Glomerular visceral epithelial cell (primary cell): ENCODE measurements around the gene ASCC3.
"Not testable (repeated sequence)": the region's sequence is repeated elsewhere in the genome, so short reads cannot be mapped to it uniquely, and the experiment has no call there.

Experiments used
- DNase-seq: peaks from one replicate; pipeline ENCODE4 v3.0.0-alpha.2; 2016; ENCODE audit errors: extremely low spot score

The ASCC3 gene

DNA sequence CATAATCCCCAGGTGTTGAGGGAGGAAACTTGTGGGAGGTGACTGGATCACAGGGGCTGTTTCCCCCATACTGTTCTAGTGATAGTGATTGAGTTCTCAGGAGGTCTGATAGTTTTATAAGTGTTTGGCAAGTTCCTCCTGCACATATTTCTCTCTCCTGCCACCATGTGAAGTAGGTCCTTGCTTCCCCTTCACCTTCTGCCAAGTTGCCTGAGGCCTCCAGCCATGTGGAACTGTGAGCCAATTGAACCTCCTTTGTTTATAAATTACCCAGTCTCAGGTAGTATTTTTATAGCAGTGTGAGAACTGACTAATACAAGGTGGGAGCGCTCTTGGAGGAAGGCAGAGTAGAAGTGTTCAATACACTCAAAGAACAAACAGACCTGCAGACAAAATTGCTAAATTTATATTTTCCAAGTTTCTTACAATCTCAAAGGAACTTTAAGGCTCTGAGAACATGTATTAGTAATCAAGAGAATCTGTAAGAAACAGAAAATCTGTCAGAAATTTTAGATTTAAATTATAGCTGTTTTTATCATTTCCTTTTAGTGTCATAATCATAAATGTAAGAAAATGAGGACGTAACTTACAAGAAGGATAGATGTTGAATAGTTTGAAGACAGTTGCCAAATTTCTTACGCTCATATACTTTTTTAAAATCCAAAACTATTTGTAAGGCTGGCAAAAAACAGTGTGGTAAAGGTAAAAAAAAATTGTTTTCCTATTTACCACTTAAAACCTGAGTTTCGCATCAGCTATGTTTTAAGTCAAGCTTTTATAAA, 77.7 kb downstream of the ASCC3 start:
- DNase-seq, result no peak

DNA sequence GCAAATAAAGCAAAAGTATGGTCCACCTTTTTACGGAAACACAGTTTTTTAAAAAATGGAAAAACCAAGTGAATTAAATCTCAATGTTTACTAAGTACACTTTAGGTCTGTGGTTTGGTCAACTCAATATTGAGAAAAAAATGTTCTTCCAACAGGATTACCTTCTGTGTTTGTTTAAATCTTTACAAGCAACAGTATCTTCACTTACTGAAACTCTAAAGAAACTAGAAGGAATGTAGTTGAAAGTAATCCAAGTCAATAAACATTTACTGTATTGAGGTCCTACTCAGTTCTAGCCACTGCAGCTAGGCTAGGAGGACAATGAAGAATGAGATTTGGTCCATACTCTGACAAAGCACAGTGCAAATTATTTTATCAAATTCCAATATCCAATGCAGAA, 80.1 kb downstream of the ASCC3 start:
- DNase-seq, result no peak

DNA sequence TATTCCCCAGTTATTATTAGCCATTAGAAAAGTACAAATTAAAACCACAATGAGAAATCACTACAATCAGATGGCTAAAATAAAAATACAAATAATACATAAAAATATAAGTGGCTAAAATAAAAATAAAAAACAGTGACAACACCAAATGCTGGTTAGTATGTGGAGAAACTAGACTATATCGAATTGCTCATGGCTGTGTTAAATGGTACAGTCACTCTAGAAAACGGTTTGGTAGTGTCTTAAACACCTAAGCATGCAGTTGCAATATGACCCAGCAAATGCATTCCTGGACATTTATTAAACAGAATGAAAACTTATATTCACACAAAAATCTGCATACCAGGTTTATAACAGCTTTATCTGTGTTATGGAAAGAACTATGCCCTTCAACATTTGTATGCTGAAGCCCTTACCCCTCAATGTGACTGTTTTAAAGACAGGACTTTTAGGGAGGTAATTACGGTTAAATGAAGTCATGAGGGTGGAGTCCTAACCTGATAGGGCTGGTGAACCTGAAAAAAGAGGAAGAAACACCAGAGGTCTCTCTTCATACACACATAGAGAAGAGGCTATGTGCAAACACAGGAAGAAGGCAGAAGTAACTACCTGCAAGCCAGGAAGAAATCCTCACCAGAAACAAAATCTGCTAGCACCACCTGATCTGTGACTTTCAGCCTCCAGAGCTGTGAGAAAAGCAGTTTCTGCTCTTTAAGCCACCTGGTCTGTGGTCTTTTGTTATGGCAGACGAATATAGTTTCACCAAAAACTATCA, 84.9 kb downstream of the ASCC3 start:
- DNase-seq, result no peak

DNA sequence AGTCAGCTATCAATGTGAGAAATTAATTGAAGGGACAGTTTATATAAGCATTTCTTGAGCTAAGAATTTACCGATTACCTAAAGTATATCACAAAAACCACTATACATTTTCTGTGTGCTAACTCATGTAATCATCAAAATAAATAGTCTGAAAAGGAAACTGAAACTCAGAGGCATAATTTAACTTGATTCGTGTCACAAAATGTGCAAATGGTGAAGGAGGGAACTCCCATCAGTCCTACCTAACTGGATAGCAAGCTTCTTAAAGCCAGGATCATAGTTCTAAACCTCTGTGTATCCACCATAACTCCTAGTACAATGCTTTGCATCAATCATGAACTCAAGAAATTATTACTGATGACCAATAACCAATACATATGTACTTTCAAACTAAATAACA, 91.0 kb downstream of the ASCC3 start:
- no peak for DNase-seq

DNA sequence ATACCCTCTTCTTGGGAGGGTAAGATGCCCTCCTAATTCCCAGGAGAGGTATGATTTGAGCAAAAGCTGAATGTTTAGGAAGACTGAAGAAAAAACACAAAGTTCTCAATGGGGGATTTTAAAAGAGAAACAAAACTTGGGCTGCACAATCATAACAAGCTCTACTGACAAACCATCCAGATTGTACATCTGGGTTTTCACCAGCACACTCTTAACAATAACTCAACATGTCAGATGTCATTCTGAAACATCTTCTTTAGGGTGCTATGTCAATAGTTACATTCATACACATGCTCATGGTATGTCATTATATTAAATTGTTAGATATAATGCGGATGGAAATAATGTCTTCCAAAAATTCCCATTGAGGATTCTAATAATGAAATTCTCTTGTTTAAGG, 95.1 kb downstream of the ASCC3 start:
- no peak for DNase-seq

DNA sequence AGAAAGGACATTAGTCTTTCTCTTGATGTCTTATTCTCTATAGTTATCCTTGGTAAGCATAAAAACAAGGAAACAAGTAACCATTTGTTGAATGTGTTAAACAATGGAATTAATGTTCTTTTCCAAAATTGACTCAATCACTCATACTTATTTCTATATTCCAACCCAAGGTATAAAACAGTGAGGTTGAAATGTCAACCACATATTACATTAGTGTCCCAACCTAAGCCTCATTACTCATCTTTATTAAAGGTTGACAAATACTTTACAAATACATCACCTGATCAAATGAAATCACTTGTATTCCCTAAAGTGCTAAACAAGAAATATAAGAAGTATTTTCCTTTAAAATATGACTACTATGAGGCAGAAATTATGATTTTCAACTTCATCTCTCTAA, 100.5 kb downstream of the ASCC3 start:
- no peak for DNase-seq

DNA sequence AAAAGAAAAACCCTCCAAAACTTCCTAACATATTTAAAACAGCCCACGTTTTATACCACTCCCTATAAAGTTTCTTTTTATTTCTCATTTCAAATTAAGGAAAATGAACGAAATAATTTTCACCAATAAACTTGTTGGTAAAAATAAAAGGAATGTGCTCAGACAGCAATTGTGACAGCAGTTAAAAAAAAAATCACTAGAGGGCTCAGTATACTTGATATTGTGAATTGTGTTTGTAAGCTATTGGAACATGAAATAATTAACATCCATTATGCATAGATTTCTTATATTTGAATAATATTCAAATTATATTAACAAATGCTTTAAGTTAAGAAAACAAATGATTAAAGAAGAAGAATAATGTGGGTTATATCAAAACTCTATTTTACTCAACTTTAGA, 105.5 kb downstream of the ASCC3 start:
- DNase-seq, result no peak

DNA sequence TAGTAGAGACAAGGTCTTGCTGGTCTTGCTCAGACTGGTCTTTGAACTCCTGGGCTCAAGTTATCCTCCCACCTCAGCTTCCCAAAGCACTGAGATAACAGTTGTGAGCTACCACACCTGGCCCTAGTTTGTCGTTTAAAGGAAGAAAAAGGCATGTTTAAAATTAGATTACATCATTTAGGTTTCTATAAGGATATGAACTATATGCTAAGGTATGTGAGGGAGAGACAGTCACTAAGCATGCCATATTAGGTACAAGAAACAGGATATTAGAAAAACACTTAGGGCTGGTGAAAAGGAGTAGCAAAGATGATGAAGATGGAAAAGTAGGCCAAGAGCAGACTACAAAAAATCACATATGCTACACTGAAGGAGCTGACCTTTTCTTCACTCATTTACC, 106.4 kb downstream of the ASCC3 start:
- DNase-seq, result no peak

DNA sequence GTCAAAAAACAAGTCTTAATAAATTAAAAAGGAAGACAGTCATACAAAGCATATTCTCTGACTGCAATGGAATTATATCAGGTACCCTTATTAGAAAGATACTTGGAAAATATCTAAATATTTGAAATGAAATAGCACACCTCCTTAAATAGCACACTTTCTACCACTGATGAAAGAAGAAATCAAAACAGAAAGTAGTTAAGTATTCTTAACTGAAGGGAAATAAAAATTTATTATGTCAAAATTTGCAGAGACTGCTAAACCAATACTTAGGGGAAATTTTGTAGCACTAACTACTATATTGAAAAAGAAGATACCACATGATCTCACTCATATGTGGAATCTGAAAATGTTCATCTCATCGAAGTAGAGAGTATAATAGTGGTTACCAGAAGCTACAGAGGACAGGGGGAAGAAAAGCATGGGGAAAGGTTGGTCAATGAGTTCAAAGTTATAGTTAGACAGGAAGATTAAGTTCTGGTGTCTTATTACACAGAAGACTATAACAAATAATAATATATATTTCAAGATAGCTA, 112.2 kb downstream of the ASCC3 start:
- no peak for DNase-seq

DNA sequence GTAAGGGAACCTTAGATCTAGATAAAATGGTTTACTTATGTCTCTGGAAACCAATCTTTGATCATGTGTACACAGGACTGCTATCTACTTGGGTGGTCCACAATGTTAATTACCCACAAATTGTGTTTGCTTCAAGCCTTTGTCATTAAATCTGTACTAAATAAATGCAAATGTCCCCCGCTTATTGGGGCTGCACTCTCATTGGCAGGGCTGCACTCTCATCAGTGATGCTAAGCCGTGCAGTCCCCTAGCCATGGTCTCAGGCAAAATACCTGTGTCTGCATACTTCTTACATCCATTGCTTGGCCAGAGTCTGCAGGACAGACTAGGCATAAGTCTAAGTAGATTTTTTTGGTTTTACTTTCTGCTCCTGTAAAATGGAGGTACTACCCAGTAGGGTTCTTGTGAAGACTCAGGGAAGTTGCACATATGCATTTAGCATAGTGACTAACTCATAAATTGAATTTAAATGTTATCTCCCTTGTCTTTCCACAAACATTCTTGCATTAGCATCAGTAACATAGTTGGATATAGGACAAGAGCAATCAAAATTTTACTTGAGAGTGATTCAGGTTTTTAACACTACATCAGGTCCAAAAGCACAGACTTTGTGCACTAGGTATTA, 117.4 kb downstream of the ASCC3 start:
- no peak for DNase-seq

DNA sequence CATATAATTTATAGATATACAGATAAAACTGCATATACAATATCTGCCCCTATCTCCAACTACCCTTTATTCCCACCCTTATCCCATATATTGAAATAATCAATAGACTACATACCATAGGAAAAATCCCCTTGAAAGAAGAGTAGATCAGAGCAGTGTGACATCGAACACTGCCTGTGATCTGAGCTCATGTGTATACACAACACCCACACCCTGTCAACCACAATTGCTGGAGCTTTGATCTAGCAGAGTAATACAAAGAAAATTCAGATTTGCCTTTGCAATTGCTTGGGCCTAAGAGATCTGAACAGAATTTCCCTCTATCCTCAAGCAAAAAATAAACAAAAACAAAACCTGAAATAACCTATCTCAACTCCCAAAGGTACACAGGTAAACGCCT, 119.3 kb downstream of the ASCC3 start:
- no peak for DNase-seq

DNA sequence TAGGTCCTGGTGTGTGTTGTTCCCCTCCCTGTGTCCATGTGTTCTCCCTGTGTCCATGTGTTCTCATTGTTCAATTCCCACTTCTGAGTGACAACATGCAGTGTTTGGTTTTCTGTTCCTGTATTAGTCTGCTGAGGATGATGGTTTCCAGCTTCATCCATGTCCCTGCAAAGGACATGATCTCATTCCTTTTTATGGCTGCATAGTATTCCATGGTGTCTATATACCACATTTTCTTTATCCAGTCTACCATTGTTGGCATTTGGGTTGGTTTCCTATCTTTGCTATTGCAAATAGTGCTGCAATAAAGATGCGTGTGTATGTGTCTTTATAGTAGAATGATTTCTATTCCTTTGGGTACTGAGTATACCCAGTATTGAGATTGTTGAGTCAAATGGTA, 122.7 kb downstream of the ASCC3 start:
- DNase-seq, result not testable (repeated sequence)

DNA sequence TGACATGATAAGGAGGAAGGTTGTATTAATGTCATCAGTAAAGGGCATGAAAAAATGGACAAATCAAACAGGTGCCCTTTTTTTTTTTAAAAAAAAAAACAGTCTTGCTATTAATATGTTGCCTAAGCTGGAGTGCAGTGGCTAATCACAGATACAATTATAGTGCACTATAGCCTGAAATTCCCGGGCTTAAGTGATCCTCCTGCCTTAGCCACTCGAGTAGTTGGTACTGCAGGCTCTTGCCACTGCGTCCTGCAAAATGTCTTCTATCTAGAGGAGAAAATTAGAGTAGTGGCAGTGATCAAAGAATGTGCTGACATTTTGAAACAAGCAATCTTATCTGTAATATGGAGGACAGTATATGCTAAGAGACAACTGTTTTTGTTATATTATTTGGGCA, 127.7 kb downstream of the ASCC3 start:
- DNase-seq, result no peak

DNA sequence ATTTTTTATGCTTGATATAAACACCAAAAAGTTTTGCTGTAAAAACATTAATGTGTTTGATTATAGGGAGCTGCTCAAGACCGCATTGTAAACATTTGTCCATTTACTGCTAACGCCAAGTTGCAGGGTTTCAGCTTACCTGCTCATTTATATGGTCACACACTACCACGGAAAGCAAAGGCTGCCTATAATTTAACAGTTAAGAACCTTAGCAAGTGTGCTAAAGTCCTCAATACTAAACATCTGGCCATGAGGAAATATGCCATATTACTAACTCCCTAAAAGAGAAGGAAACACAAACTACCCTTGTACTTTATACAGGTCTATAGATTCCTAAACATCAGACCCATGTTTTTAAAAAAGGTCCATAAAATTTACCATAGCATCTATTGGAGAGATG, 129.5 kb downstream of the ASCC3 start:
- no peak for DNase-seq

DNA sequence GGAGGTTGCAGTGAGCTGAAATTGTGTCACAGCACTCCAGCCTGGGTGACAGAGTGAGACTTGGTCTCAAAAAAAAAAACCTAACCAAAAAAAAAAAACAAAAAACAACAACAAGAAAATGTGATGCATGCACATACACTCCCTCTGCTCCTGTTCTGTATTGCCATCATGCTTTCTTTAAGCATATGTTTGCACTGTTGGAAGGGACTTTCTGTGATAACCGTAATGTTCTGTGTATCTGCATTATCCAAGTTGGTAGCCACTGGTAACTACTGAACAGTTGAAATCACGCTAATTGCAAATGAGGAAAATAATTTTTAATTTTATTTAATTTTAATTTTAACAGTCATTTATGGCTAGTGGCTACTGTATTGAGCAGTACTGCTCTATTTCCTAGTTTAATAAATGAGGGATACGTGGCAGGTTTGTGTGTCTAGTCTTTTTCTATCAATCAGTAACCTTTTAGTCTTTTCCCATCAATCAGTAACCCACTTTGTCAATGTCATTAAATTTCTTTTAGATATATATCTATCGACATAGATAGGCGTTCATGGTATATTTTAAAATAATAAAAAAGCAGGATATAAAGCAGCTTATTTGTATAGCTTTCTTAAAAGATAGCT, 135.6 kb downstream of the ASCC3 start:
- DNase-seq, result no peak

DNA sequence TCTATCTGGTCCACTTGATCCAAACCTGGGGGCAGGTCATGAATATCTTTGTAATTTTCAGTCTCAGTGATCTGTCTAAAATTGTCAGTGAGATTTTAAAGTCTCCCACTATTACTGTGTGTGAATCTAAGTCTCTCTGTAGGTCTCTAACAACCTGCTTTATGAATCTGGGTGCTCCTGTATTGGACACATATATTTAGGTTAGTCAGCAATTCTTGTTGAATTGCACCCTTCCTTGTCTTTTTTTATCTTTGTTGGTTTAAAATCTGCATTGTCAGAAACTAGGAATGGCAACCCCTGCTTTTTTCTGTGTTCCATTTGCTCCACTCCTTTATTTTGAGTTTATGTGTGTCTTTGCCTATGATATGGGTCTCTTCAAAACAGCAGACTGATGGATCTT, 140.7 kb downstream of the ASCC3 start:
- no peak for DNase-seq

DNA sequence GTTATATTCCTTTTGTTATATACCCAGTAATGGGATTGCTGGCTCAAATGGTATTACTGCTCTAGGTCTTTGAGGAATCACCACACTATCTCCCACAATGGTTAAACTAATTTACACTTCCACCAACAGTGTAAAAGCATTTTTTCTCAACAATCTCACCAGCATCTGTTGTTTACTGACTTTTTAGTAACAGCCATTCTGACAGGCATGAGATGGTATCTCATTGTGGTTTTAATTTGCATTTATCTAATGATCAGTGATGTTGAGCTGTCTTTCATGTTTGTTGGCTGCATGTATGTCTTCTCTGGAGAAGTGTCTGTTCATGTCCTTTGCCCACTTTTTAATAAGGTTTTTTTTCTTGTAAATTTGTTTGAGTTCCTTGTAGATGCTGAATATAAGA, 143.4 kb downstream of the ASCC3 start:
- not testable (repeated sequence) for DNase-seq

DNA sequence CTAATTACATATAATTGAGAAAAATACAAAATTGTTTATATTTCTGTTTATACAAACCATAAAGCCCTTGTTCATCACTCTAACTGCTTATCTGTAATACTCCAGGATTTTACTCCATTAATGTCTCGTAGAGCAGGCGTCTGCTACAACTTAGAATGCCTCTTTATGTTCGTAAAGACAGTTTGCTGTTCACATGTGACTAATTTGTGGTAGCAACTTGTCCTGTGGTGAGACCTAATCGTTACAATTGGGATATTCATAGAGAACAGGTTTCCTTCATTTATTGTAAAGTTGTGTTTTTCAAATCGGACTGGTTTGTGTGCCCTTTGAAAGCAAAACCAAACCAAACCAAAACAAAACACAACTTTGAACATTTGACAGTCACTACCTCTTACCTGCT, 149.7 kb downstream of the ASCC3 start:
- DNase-seq, result no peak

DNA sequence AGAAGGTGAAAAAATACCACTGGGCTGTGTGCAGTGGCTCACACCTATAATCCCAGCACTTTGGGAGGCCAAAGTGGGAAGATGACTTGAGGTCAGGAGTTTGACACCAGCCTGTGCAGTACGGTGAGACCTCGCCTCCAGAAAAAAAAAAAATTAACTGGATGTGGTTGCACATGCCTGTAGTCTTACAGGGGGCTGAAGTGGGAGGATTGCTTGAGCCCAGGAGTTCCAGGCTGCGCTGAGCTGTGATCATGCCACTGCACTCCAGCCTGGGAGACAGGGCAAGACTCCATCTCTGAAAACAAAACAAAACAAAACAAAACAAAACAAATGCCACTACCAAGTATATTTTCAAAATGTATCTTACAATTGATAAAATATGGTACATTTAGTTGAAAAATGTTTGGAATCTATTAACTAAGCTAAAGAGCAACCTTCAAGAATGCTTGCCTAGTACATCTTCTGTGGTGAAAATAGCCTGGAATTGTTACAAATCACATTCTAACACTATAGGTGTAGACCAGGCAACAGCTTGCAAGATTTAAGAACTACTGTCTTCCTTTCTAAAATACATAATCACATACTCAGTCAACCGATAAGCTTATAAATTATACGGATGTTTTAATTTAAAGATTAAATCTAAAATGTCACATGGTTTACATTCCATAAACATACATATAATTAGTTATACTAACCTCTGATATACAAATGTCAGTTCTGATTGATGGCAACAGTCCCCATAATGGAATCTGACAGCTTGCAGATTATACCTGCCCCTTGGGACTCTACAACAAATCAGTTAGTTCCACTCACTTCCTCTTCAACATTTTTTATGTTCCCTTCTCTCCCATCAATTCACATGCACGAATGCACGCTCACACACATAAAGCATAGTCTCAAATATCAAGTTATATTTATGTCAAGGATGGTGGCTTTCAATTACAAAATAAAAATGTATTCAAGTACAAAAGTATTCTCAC, 150.8 kb downstream of the ASCC3 start:
- no peak for DNase-seq

DNA sequence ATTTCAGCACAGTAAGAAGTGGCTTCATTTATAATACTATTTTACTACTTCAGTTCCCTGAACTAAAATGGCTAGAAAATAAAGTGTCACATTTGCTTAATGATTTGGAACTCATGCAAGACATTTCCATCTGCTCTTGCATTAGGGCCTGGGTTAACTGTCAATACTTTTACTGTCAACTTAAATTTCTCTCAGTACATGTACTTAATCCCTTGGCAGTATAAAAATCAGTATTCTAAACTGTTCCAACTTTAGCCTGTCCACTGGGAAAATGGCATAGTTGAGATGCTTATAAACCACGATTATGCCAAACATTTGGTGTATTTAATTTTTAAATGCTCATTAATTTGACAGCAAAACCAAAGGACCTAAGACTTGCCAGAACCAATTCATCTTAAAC, 154.5 kb downstream of the ASCC3 start:
- DNase-seq, result peak; percentile 3

DNA sequence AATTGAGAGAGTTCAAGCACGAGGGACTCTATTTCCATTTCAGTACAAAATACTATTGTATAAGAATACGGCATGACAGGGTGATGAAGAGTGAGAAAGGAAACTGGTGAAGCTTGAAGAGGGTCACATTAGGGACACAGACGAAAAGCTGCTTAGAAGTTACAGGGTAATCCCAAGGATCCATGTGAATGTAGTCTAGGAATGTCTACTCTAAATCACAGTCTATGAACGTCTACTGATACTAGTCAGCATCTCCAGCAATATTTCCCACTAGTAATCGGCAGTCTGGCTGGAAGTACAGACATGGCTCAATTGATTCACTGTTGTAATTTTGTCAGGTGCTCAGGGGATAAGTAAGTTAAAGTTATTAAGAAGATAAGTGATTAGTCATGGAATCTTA, 156.4 kb downstream of the ASCC3 start:
- DNase-seq, result no peak
